Stromal cell of bone marrow (primary cell): ENCODE measurements around the gene CLDN5.

Source experiments
- DNase-seq: peaks from one replicate; pipeline ENCODE4 v3.0.0-alpha.2; 2012; ENCODE audit warnings: low read depth

Gene CLDN5

GRCh38 chr22:19504900-19505734 lies 19.1 kb downstream of the CLDN5 start:
- no peak for DNase-seq

GRCh38 chr22:19503869-19504268 lies 20.3 kb downstream of the CLDN5 start:
- DNase-seq: no peak

GRCh38 chr22:19503367-19503766 lies 20.8 kb downstream of the CLDN5 start:
- DNase-seq: no peak

GRCh38 chr22:19501897-19502447 lies 22.2 kb downstream of the CLDN5 start:
- DNase-seq: no peak

GRCh38 chr22:19499880-19500242 lies 24.3 kb downstream of the CLDN5 start:
- no peak for DNase-seq

- no peak for DNase-seq
Measured at GRCh38 chr22:19499236-19499879, 24.9 kb downstream of the CLDN5 start.

- no peak for DNase-seq
Measured at GRCh38 chr22:19498866-19499190, 25.4 kb downstream of the CLDN5 start.

GRCh38 chr22:19498154-19498865 lies 25.9 kb downstream of the CLDN5 start:
- no peak for DNase-seq

- peak; percentile 62 for DNase-seq
Measured at GRCh38 chr22:19497245-19497644, 27.0 kb downstream of the CLDN5 start.

- DNase-seq: no peak
Measured at GRCh38 chr22:19496324-19496630, 27.9 kb downstream of the CLDN5 start.

GRCh38 chr22:19495562-19496323 lies 28.5 kb downstream of the CLDN5 start:
- DNase-seq: no peak

GRCh38 chr22:19494676-19495173 lies 29.5 kb downstream of the CLDN5 start:
- no peak for DNase-seq

GRCh38 chr22:19494001-19494560 lies 30.1 kb downstream of the CLDN5 start:
- DNase-seq: no peak

GRCh38 chr22:19492504-19493174 lies 31.6 kb downstream of the CLDN5 start:
- DNase-seq: no peak

- DNase-seq: no peak
Measured at GRCh38 chr22:19490628-19491230, 33.5 kb downstream of the CLDN5 start.

GRCh38 chr22:19488884-19489843 lies 35.0 kb downstream of the CLDN5 start:
- peak; percentile 51 for DNase-seq

GRCh38 chr22:19488285-19488684 lies 35.9 kb downstream of the CLDN5 start:
- no peak for DNase-seq

GRCh38 chr22:19483481-19484244 lies 40.5 kb downstream of the CLDN5 start:
- DNase-seq: no peak

- no peak for DNase-seq
Measured at GRCh38 chr22:19482297-19482696, 41.9 kb downstream of the CLDN5 start.
